Endothelial cell of umbilical vein (primary cell): ENCODE measurements around the gene ESAM. TPM values are rescaled to one million over a fixed set of nuclear protein-coding genes. Genes with fewer than 3 reads are reported as not detected.

Experiments used
- BruUV-seq: library from RNA; stranded (reverse); fragments of 400-500 nt; replicated peaks from 2 replicates; lab custom pipeline; 2021; lab: Mats Ljungman, UMichigan
- CTCF ChIA-PET: fragments of 300-600, 350-600 bp; sonication (Branson Sonifier 250); formaldehyde crosslinking; loops from one replicate; lab custom pipeline; 2021; ENCODE audit warnings: antibody characterized with exemption, inconsistent platforms; lab: Charles Lee
- POLR2A ChIA-PET: fragments of 300-600, 350-600 bp; sonication (Branson Sonifier 250); formaldehyde crosslinking; loops from one replicate; lab custom pipeline; 2021; ENCODE audit warnings: antibody characterized with exemption, inconsistent platforms; lab: Charles Lee
- DNase-seq: peaks from one replicate; pipeline ENCODE4 v3.0.0-alpha.2; 2011; ENCODE audit warnings: low read depth, low spot score
- FAIRE-seq: peaks from 2 replicates; lab custom pipeline; 2011; peaks lifted over from hg19 to GRCh38; lab: Jason Lieb, UNC
- H2AFZ ChIP-seq: 2 replicates; pipeline ENCODE4 v1.6.0; 2012; ENCODE audit warnings: low read depth, low read length, control low read depth, inconsistent platforms
- H3K27ac ChIP-seq: 2 replicates; pipeline ENCODE4 v1.5.1; 2011; ENCODE audit warnings: low read depth, mild to moderate bottlenecking, control low read depth, low read length, moderate library complexity; ENCODE audit not compliant: insufficient read depth
- H3K27me3 ChIP-seq, 2 experiments: 2 replicates each; pipeline versions ENCODE4 v1.6.0 to v1.6.1; 2011; ENCODE audit warnings: low read length in 2 of 2, mixed read lengths in 1 of 2; ENCODE audit not compliant: control insufficient read depth in 2 of 2, insufficient read depth in 2 of 2
- H3K36me3 ChIP-seq, 2 experiments: 2 replicates in 1 of 2; 3 replicates in 1 of 2; pipeline ENCODE4 v1.5.1; 2011; ENCODE audit warnings: low read length in 2 of 2, mild to moderate bottlenecking in 1 of 2, moderate library complexity in 1 of 2; ENCODE audit not compliant: control insufficient read depth in 2 of 2, insufficient read depth in 2 of 2; ENCODE audit errors: extremely low read depth in 1 of 2
- H3K4me1 ChIP-seq: 3 replicates; pipeline ENCODE4 v1.5.1; 2011; ENCODE audit warnings: mild to moderate bottlenecking, low read length; ENCODE audit not compliant: control insufficient read depth, insufficient read depth; ENCODE audit errors: extremely low read depth
- H3K4me2 ChIP-seq: 2 replicates; pipeline ENCODE4 v1.6.1; 2011; ENCODE audit warnings: low read length, control low read depth, mixed read lengths; ENCODE audit not compliant: insufficient read depth
- H3K4me3 ChIP-seq, 3 experiments: fragments of 200-600 bp in 1 of 3; sonication (generic), shearing (Covaris generic) in 1 of 3; replicated peaks in 1 of 3; 2 replicates each; pipeline ENCODE4 v1.5.1; 2011 to 2016; ENCODE audit warnings: control low read depth in 3 of 3, low read length in 3 of 3, mild to moderate bottlenecking in 2 of 3, inconsistent platforms in 1 of 3, low read depth in 1 of 3, moderate library complexity in 1 of 3; ENCODE audit not compliant: insufficient read depth in 1 of 3
- H3K79me2 ChIP-seq: 2 replicates; pipeline ENCODE4 v1.6.0; 2012; ENCODE audit warnings: low read length, inconsistent platforms; ENCODE audit not compliant: control insufficient read depth, insufficient read depth
- H3K9ac ChIP-seq: replicated peaks from 2 replicates; pipeline ENCODE3; 2011; ENCODE audit warnings: low read length, control low read depth; ENCODE audit not compliant: insufficient read depth; ENCODE audit errors: extremely low read depth
- H3K9me1 ChIP-seq: replicated peaks from 3 replicates; pipeline ENCODE4 v1.6.0; 2011; ENCODE audit warnings: mild to moderate bottlenecking, low read length; ENCODE audit not compliant: control insufficient read depth, insufficient read depth; ENCODE audit errors: extremely low read depth
- H3K9me3 ChIP-seq: replicated peaks from 2 replicates; pipeline ENCODE4 v1.5.1; 2012; ENCODE audit warnings: low read length, inconsistent platforms; ENCODE audit not compliant: control insufficient read depth, insufficient read depth
- H4K20me1 ChIP-seq: replicated peaks from 2 replicates; pipeline ENCODE3; 2011; ENCODE audit warnings: mild to moderate bottlenecking, low read length; ENCODE audit not compliant: control insufficient read depth, insufficient read depth; ENCODE audit errors: extremely low read depth
- CTCF ChIP-seq, 2 donors: IDR thresholded peaks; 1 replicate in 1 of 2; 2 replicates in 1 of 2; pipeline ENCODE4 v1.5.1; 2011; ENCODE audit warnings: low read length in 2 of 2, mild to moderate bottlenecking in 2 of 2, moderate library complexity in 2 of 2, control low read depth in 1 of 2, inconsistent platforms in 1 of 2, low read depth in 1 of 2; ENCODE audit not compliant: insufficient read depth in 1 of 2; ENCODE audit errors: extremely low read depth in 1 of 2
- EZH2 ChIP-seq: IDR thresholded peaks from 2 replicates; pipeline ENCODE4 v1.6.1; 2012; ENCODE audit warnings: borderline replicate concordance, low read depth, mild to moderate bottlenecking, moderate library complexity, low read length, inconsistent platforms; ENCODE audit not compliant: severe bottlenecking
- FOS ChIP-seq: IDR thresholded peaks from 2 replicates; pipeline ENCODE4 v1.6.1; 2011; ENCODE audit warnings: mild to moderate bottlenecking, low read length, moderate library complexity, borderline replicate concordance; ENCODE audit not compliant: insufficient read depth
- GATA2 ChIP-seq: IDR thresholded peaks from 2 replicates; pipeline ENCODE4 v1.7.0; 2011; ENCODE audit warnings: low read depth, mild to moderate bottlenecking, moderate library complexity, mixed read lengths, low read length; ENCODE audit not compliant: insufficient read length, insufficient read depth
- JUN ChIP-seq: IDR thresholded peaks from 2 replicates; pipeline ENCODE4 v1.6.1; 2011; ENCODE audit warnings: borderline replicate concordance, low read depth; ENCODE audit not compliant: insufficient read length, insufficient read depth
- MAX ChIP-seq: IDR thresholded peaks from 2 replicates; pipeline ENCODE4 v1.6.1; 2011; ENCODE audit not compliant: insufficient read depth, insufficient read length
- MYC ChIP-seq: IDR thresholded peaks from one replicate; pipeline ENCODE4 v1.6.1; 2011; ENCODE audit warnings: mild to moderate bottlenecking, low read depth, low read length
- POLR2A ChIP-seq: IDR thresholded peaks from 2 replicates; pipeline ENCODE4 v1.6.1; 2012; ENCODE audit warnings: low read depth, mild to moderate bottlenecking, control low read depth, low read length
- POLR2AphosphoS5 ChIP-seq: IDR thresholded peaks from 2 replicates; pipeline ENCODE4 v1.6.1; 2012; ENCODE audit warnings: low read depth, mild to moderate bottlenecking, control low read depth, low read length, moderate library complexity; ENCODE audit not compliant: insufficient read depth
- dilution Hi-C: fragments of 300-500 bp; cut with MboI; formaldehyde crosslinking; loops from one replicate; pipeline ENCODE4 v1.15.0; 2019; ENCODE audit warnings: low sequenced_read_pairs; ENCODE audit not compliant: extremely low pct_ligation_motif_present
- intact Hi-C: fragments of 100-400 bp; cut with micrococcal nuclease; formaldehyde crosslinking; loops from one replicate; pipeline ENCODE4 v1.10.0; 2022
- polyA plus RNA-seq, 4 experiments: library from polyadenylated mRNA; depleted of rRNA in 3 of 4; stranded (reverse) in 3 of 4; unstranded in 1 of 4; fragments of >200 nt; gene quantifications; 2 replicates each; pipeline versions ENCODE4 v1.2.1 to v1.2.3, GENCODE V29; 2011 to 2012; ENCODE audit warnings: missing spikeins in 1 of 4
- total RNA-seq: library from RNA; stranded (reverse); gene quantifications from 2 replicates; pipeline ENCODE4 v1.2.3, GENCODE V29; 2021

ESAM gene
- total and polyA plus RNA-seq, 2 donors (not counting 3 experiments of a cell fraction or from before 2014, with no cell fraction given), result 273 to 383 TPM

- Histone ChIP-seq H4K20me1 (no peaks in the 10 kb centered on the region), H3K79me2 (no peaks in the 10 kb centered on the region), H3K27me3 (no peaks in the 10 kb centered on the region), H2AFZ (no peak overlapping the region), H3K4me3 (no peak overlapping the region), H3K4me2 (peak overlapping the region; percentile 85), H3K27ac (no peak overlapping the region), H3K9me1 (no peaks in the 10 kb centered on the region), H3K36me3 (no peaks in the 10 kb centered on the region), H3K9ac (no peak overlapping the region), H3K9me3 (no peaks in the 10 kb centered on the region), H3K4me1 (peaks cover 24% of the 10 kb centered on the region)
- DNase-seq (no peak), FAIRE-seq (no peak)
- intact Hi-C loops (loop anchor here (1.0 kb wide), 1 partner anchor 46 kb away; the partner anchor contains the start of genes SIAE and SPA17), dilution Hi-C loops (no loop called here)
- no TSS peak for BruUV-seq
- ChIA-PET POLR2A (no interaction called here), CTCF (interaction anchor here (1.5 to 2.5 kb wide), 4 partner anchors 16 to 49 kb away, joined by 3 to 24 read pairs (median 10); partner anchors contain the start of gene NRGN)
- TF ChIP-seq POLR2AphosphoS5 (no peak), MAX (no peak), POLR2A (no peak), FOS (no peak), MYC (no peak), CTCF (IDR thresholded peaks at IDR 0.05; ENCODE audit: extremely low read depth in 1 of 2, insufficient read depth in 1 of 2, low read depth in 1 of 2, low read length in 2 of 2) (no peak), GATA2 (no peak), EZH2 (no peak), JUN (no peak)
These were observed 43.3 kb downstream of the ESAM start for GRCh38 chr11:124718801-124719200.
